Gastroesophageal sphincter (tissue), 4 donors: Measurements from ENCODE around the gene KLK14. TPM values are rescaled to one million over a fixed set of nuclear protein-coding genes. Genes with fewer than 3 reads are reported as not detected.
A peak's percentile ranks its signal among the peaks of the same experiment; 100 is the strongest.

ENCODE experiments used
- ATAC-seq: fragments of 150-250 bp; one replicate; pipeline ENCODE4 v1.9.1; 2016; ENCODE audit warnings: mild to moderate bottlenecking, moderate library complexity
- H3K27ac ChIP-seq, 4 donors: fragments of 200-600 bp; sonication (generic) in 3 of 4; 1 replicate in 3 of 4; 2 replicates in 1 of 4; pipeline ENCODE4 v1.5.1; 2016 to 2019
- H3K27me3 ChIP-seq: fragments of 200-600 bp; sonication (generic); one replicate; pipeline ENCODE4 v1.5.1; 2019
- H3K36me3 ChIP-seq, 2 donors: fragments of 200-600 bp; sonication (generic); one replicate each; pipeline ENCODE4 v1.5.1; 2019; ENCODE audit warnings: control low read depth in 1 of 2
- H3K4me1 ChIP-seq, 3 donors: fragments of 200-600 bp; sonication (generic); 1 replicate in 2 of 3; 2 replicates in 1 of 3; pipeline ENCODE4 v1.5.1; 2016 to 2019; ENCODE audit warnings: control low read depth in 2 of 3
- H3K4me3 ChIP-seq, 2 donors: fragments of 200-600 bp; sonication (generic); one replicate each; pipeline ENCODE4 v1.5.1; 2019; ENCODE audit warnings: mild to moderate bottlenecking in 1 of 2, moderate library complexity in 1 of 2
- H3K9me3 ChIP-seq, 3 donors: fragments of 200-600 bp; sonication (generic); one replicate each; pipeline ENCODE4 v1.5.1; 2017 to 2019; ENCODE audit warnings: control low read depth in 2 of 3
- EP300 ChIP-seq: sonication (generic); formaldehyde crosslinking; IDR thresholded peaks from one replicate; pipeline ENCODE4 v1.6.1; 2017; ENCODE audit warnings: antibody characterized with exemption, mild to moderate bottlenecking
- POLR2A ChIP-seq, 2 donors: fragments of 450-650 bp; IDR thresholded peaks; one replicate each; pipeline ENCODE4 v1.6.1; 2017; ENCODE audit warnings: antibody characterized with exemption in 2 of 2, mild to moderate bottlenecking in 2 of 2, moderate library complexity in 1 of 2
- POLR2AphosphoS5 ChIP-seq: sonication (generic); formaldehyde crosslinking; IDR thresholded peaks from one replicate; pipeline ENCODE4 v1.6.1; 2017; ENCODE audit warnings: antibody characterized with exemption
- WGBS, 2 donors: methylation state at CpG; one replicate each; pipeline ENCODE4 v1.1.5; 2018; ENCODE audit warnings: low coverage in 1 of 2; 5-methylcytosine and 5-hydroxymethylcytosine counted together
- total RNA-seq, 4 donors: library from RNA; depleted of rRNA; stranded (reverse); fragments of >200 nt; gene quantifications; one replicate each; pipeline ENCODE4 v1.1.0, GENCODE V29; 2016
- TF ChIP-seq, protein P1 (sequence below), 4 experiments: fragments of 200-600 bp in 2 of 4; fragments of 450-650 bp in 2 of 4; sonication (generic) in 1 of 4; IDR thresholded peaks; one replicate each; pipeline ENCODE4 v1.5.1; 2017 to 2019; ENCODE audit warnings: antibody characterized with exemption in 4 of 4, mild to moderate bottlenecking in 2 of 4, moderate library complexity in 2 of 4

The KLK14 gene
- total RNA-seq, 4 donors from 2014 or later: not detected

DNA sequence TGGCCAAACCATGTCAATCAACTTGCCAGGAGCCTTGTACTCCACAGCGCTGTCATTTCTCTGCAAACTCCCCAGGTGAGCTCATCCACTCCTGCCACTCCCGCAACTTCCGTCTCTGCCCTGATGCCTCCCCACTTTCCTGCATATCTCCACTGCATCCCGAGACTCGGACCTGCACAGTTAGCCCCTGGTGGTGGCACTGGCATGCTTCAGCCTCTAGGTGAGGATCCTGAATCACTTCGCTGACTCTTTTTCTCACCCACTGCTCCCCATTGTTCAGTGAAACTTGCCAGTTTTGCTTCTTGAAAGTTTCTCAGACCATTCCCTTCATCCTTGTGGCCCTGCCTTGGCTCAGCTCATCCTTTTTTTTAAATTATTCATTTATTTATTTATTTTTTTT is 28.9 kb upstream of the KLK14 start:
- ATAC-seq: no peak
- TF ChIP-seq EP300 (no peak), POLR2A (IDR thresholded peaks at IDR 0.05) (no peak), POLR2AphosphoS5 (no peak)
- TF ChIP-seq, protein P1, sequence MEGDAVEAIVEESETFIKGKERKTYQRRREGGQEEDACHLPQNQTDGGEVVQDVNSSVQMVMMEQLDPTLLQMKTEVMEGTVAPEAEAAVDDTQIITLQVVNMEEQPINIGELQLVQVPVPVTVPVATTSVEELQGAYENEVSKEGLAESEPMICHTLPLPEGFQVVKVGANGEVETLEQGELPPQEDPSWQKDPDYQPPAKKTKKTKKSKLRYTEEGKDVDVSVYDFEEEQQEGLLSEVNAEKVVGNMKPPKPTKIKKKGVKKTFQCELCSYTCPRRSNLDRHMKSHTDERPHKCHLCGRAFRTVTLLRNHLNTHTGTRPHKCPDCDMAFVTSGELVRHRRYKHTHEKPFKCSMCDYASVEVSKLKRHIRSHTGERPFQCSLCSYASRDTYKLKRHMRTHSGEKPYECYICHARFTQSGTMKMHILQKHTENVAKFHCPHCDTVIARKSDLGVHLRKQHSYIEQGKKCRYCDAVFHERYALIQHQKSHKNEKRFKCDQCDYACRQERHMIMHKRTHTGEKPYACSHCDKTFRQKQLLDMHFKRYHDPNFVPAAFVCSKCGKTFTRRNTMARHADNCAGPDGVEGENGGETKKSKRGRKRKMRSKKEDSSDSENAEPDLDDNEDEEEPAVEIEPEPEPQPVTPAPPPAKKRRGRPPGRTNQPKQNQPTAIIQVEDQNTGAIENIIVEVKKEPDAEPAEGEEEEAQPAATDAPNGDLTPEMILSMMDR (IDR thresholded peaks at IDR 0.05): no peak
- WGBS, 2 donors: 6 to 24% methylated on average over 2 to 6 of the region's 6 CpGs
- H3K9me3 ChIP-seq: no peaks in the 10 kb centered on the region
- peaks cover 0 to 18% (median 10%) of the 10 kb centered on the region in 3 donors for H3K4me1 ChIP-seq
- H3K36me3 ChIP-seq: no peaks in the 10 kb centered on the region
- no peak overlapping the region for H3K4me3 ChIP-seq
- H3K27me3 ChIP-seq: peaks cover 30% of the 10 kb centered on the region
- no peak overlapping the region for H3K27ac ChIP-seq

DNA sequence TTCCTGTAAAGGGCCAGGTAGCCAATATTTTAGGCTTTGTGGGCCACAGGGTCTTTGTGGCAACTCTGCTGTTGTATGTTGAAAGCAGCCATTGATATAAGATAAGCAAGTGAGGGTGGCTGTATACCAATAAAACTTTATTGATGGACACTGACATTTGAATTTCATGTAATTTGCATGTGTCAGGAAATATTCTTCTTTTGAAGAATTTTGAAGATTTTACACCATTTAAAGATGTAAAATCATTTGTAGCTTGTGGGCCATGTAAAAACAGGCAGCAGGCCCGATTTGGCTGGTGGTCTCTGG is 27.9 kb upstream of the KLK14 start:
- H3K27me3 ChIP-seq: peaks cover 20% of the 10 kb centered on the region
- no peak overlapping the region for H3K27ac ChIP-seq
- ATAC-seq: no peak
- no peak overlapping the region for H3K4me3 ChIP-seq
- no peaks in the 10 kb centered on the region for H3K9me3 ChIP-seq
- TF ChIP-seq, protein P1 (IDR thresholded peaks at IDR 0.05): no peak
- TF ChIP-seq POLR2A (IDR thresholded peaks at IDR 0.05): no peak
- TF ChIP-seq EP300: no peak
- TF ChIP-seq POLR2AphosphoS5: no peak
- H3K4me1 ChIP-seq: peaks cover 0 to 24% (median 10%) of the 10 kb centered on the region in 3 donors
- WGBS, 2 donors: 53 to 83% methylated on average over 1 of the region's 1 CpG
- H3K36me3 ChIP-seq: peaks cover 0 to 4% of the 10 kb centered on the region in 2 donors

- H3K27ac ChIP-seq: peak overlapping the region in 3 of 4 donors; percentile 69 to 79 (median 78)
Measured at GRCh38 chr19:51108805-51109146, 26.1 kb upstream of the KLK14 start.

DNA sequence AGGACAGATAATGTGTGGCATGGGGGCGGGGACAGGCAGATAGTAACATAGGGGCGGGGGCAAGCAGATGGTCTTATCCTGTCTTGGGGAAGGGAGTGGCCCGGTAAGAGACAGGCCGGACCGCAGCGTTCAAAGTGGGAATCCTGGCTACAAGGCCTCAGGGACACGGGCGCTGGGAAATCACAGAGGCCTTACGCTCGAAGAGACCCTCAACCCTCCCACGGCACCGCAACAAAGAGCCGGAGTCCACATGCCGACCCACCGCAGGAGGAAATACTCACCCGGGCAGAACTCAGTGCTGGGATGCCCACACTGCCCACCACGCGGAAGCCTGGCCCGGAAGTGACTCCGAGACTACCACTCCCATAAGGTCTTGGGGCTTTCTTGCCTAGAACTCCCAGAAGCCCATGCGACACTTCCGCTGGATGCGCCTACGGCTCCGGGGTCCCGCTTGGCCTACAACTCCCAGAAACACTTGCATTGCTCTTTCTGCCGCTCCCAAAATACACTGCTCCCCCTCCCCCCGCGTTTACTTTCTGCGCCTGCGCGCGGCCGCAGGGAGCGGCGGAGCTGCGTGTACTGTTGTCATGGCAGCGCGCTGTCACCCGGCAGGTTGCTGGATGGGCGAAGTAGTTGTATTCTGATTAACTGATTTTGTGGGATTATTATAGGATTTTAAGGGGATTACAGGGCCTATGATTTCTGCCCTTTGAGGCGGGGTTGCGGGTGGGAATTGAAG is 25.5 kb upstream of the KLK14 start, which contains the start of gene CTU1:
Gene CTU1, minus strand, starts transcription at position 344 of the 739 bp plus-strand sequence. CDS start 3,840 bp downstream, outside the sequence.
- H3K27ac ChIP-seq: peak within 1 kb of the TSS in 3 of 4 donors; percentile 69 to 79 (median 78)
- H3K27me3 ChIP-seq: peaks cover 4% of the 10 kb centered on the region
- peaks cover 0 to 26% of the 10 kb centered on the region in 2 donors for H3K36me3 ChIP-seq
- H3K9me3 ChIP-seq: no peaks in the 10 kb centered on the region
- 1% methylated on average over 14 to 32 of the region's 43 CpGs for WGBS, 2 donors
- TF ChIP-seq, protein P1 (IDR thresholded peaks at IDR 0.05): peak in 2 of 4 experiments; percentile 43 to 50
- TF ChIP-seq EP300: no peak
- peak in 1 of 2 donors; percentile 31 for TF ChIP-seq POLR2A (IDR thresholded peaks at IDR 0.05)
- peak; percentile 57 for TF ChIP-seq POLR2AphosphoS5
- peak within 1 kb of the TSS; percentile 72 to 74 for H3K4me3 ChIP-seq
- ATAC-seq: peak; percentile 100
- H3K4me1 ChIP-seq: peaks cover 0 to 37% (median 10%) of the 10 kb centered on the region in 3 donors

More at GRCh38 chr19:51108805-51109146, 26.1 kb upstream of the KLK14 start:
- ATAC-seq: peak; percentile 63
- Histone ChIP-seq H3K9me3 (no peaks in the 10 kb centered on the region), H3K4me1 (peaks cover 0 to 34% (median 10%) of the 10 kb centered on the region in 3 donors), H3K4me3 (peak overlapping the region; percentile 22 to 74), H3K36me3 (peaks cover 0 to 21% of the 10 kb centered on the region in 2 donors), H3K27me3 (peaks cover 8% of the 10 kb centered on the region)
- TF ChIP-seq POLR2A (IDR thresholded peaks at IDR 0.05) (no peak), EP300 (no peak), POLR2AphosphoS5 (no peak)
- TF ChIP-seq, protein P1 (IDR thresholded peaks at IDR 0.05): no peak
- WGBS, 2 donors: 0 to 1% methylated on average over 1 to 13 of the region's 15 CpGs
